ENCODE results near the gene TMEM120B.

GRCh38 chr12:121822393-121823100 lies 110.0 kb downstream of the TMEM120B start:
- TF ChIP-seq CTCF (IDR thresholded peaks at IDR 0.05; ENCODE audit: low read depth, low read length) = no peak
- no peak for TF ChIP-seq EZH2phosphoT487 (IDR thresholded peaks at IDR 0.05; ENCODE audit: low read depth)

Measured in OCI-LY3 (cell line).